ENCODE measurements around the gene SLCO2A1.

- no peak for TF ChIP-seq ZFP3 (CRISPR knock-in tag; IDR thresholded peaks at IDR 0.05)
- no peak for TF ChIP-seq ISL1 (CRISPR knock-in tag; IDR thresholded peaks at IDR 0.05)
- TF ChIP-seq PATZ1 (CRISPR knock-in tag; IDR thresholded peaks at IDR 0.05; ENCODE audit: borderline replicate concordance), result no peak
These were observed 146.1 kb downstream of the SLCO2A1 start for GRCh38 chr3:133883641-133884040.
